Skeletal muscle cell (primary cell): Measurements from ENCODE around the gene CHRNA4.

Experiments used
- DNase-seq: peaks from one replicate; pipeline ENCODE4 v3.0.0-alpha.2; 2010; ENCODE audit warnings: low read depth
- H3K4me3 ChIP-seq: 2 replicates; pipeline ENCODE4 v1.5.1; 2011; ENCODE audit warnings: low read depth, mild to moderate bottlenecking, control low read depth, low read length, moderate library complexity

The CHRNA4 gene

GRCh38 chr20:63366390-63367365 lies 5.5 kb upstream of the CHRNA4 start:
- no peak for DNase-seq
- no peak overlapping the region for H3K4me3 ChIP-seq

GRCh38 chr20:63365601-63366389 lies 4.6 kb upstream of the CHRNA4 start:
- no peak overlapping the region for H3K4me3 ChIP-seq
- DNase-seq, result no peak

GRCh38 chr20:63364801-63365585 lies 3.8 kb upstream of the CHRNA4 start:
- H3K4me3 ChIP-seq, result no peak overlapping the region
- DNase-seq, result no peak

- H3K4me3 ChIP-seq, result no peak overlapping the region
- no peak for DNase-seq
These were observed 2.9 kb upstream of the CHRNA4 start for GRCh38 chr20:63363981-63364561.

- no peak for DNase-seq
These were observed 2.1 kb upstream of the CHRNA4 start for GRCh38 chr20:63363013-63363957.

GRCh38 chr20:63362436-63363009 lies 1.4 kb upstream of the CHRNA4 start:
- DNase-seq, result no peak
- no peak overlapping the region for H3K4me3 ChIP-seq

More at GRCh38 chr20:63363013-63363957, 2.1 kb upstream of the CHRNA4 start:
- no peak overlapping the region for H3K4me3 ChIP-seq

- no peak overlapping the region for H3K4me3 ChIP-seq
- DNase-seq, result no peak
These were observed 628 bp upstream of the CHRNA4 start for GRCh38 chr20:63361519-63362435.

- no peak for DNase-seq
- H3K4me3 ChIP-seq, result no peak overlapping the region
These were observed 956 bp downstream of the CHRNA4 start for GRCh38 chr20:63359937-63360849.

- no peak overlapping the region for H3K4me3 ChIP-seq
- no peak for DNase-seq
These were observed 1.8 kb downstream of the CHRNA4 start for GRCh38 chr20:63359164-63359934.

- DNase-seq, result no peak
- H3K4me3 ChIP-seq, result no peak overlapping the region
These were observed 2.9 kb downstream of the CHRNA4 start for GRCh38 chr20:63357921-63358905.

- DNase-seq, result no peak
- no peak overlapping the region for H3K4me3 ChIP-seq
These were observed 3.9 kb downstream of the CHRNA4 start for GRCh38 chr20:63356931-63357879.

- no peak for DNase-seq
- no peak overlapping the region for H3K4me3 ChIP-seq
These were observed 4.6 kb downstream of the CHRNA4 start for GRCh38 chr20:63356511-63356910.

- no peak for DNase-seq
- no peak overlapping the region for H3K4me3 ChIP-seq
These were observed 5.3 kb downstream of the CHRNA4 start for GRCh38 chr20:63355781-63356295.
